H1 (cell line): ENCODE measurements around the gene GGTLC2. TPM values are rescaled to one million over a fixed set of nuclear protein-coding genes. Genes with fewer than 3 reads are reported as not detected.

ENCODE experiments used
- CTCF ChIA-PET: fragments of 300-600 bp; sonication (Branson Sonifier 250); formaldehyde crosslinking; loops from one replicate; lab custom pipeline; 2021; ENCODE audit not compliant: partially characterized antibody; lab: Charles Lee
- POLR2A ChIA-PET: fragments of 300-600 bp; sonication (Branson Sonifier 250); formaldehyde crosslinking; loops from one replicate; lab custom pipeline; 2021; ENCODE audit warnings: inconsistent platforms; ENCODE audit not compliant: partially characterized antibody; lab: Charles Lee
- DNase-seq, 2 experiments: peaks; one replicate each; pipeline versions ENCODE4 v3.0.0 to v3.0.0-alpha.2; 2010 to 2022; ENCODE audit warnings: low spot score in 2 of 2, low read depth in 1 of 2, mixed read lengths in 1 of 2
- FAIRE-seq: peaks from 2 replicates; lab custom pipeline; 2011; peaks lifted over from hg19 to GRCh38; lab: Jason Lieb, UNC
- H2AFZ ChIP-seq: 2 replicates; pipeline ENCODE4 v1.8.1; 2012; ENCODE audit warnings: low read length, inconsistent platforms
- H2AK5ac ChIP-seq: 2 replicates; pipeline ENCODE4 v1.6.1; 2013; ENCODE audit warnings: low read depth, low read length
- H2BK120ac ChIP-seq: replicated peaks from 2 replicates; pipeline ENCODE3; 2013; ENCODE audit warnings: low read depth, low read length, inconsistent platforms
- H2BK12ac ChIP-seq: 2 replicates; pipeline ENCODE4 v1.6.1; 2013; ENCODE audit warnings: low read depth, low read length
- H2BK15ac ChIP-seq: 2 replicates; pipeline ENCODE4 v1.6.1; 2013; ENCODE audit warnings: low read length
- H2BK20ac ChIP-seq: 2 replicates; pipeline ENCODE4 v1.6.1; 2013; ENCODE audit warnings: low read length
- H2BK5ac ChIP-seq: 2 replicates; pipeline ENCODE4 v1.6.1; 2013; ENCODE audit warnings: low read depth, low read length
- H3K14ac ChIP-seq: 2 replicates; pipeline ENCODE4 v1.6.1; 2013; ENCODE audit warnings: inconsistent platforms; ENCODE audit not compliant: insufficient read length
- H3K18ac ChIP-seq: 2 replicates; pipeline ENCODE4 v1.6.1; 2013; ENCODE audit warnings: low read length; ENCODE audit errors: extremely low read depth
- H3K23ac ChIP-seq: 2 replicates; pipeline ENCODE4 v1.6.1; 2013; ENCODE audit warnings: inconsistent platforms; ENCODE audit not compliant: insufficient read length
- H3K23me2 ChIP-seq: 2 replicates; pipeline ENCODE4 v1.6.1; 2013; ENCODE audit warnings: low read depth, low read length
- H3K27ac ChIP-seq: 2 replicates; pipeline ENCODE4 v1.6.1; 2011; ENCODE audit warnings: low read depth, low read length, inconsistent platforms
- H3K27me3 ChIP-seq, 4 experiments: replicated peaks in 1 of 4; 1 replicate in 1 of 4; 2 replicates in 3 of 4; pipeline versions ENCODE4 v1.6.1 to v1.8.1; 2011 to 2013; ENCODE audit warnings: low read length in 3 of 4, mild to moderate bottlenecking in 3 of 4, inconsistent platforms in 2 of 4, mixed read lengths in 2 of 4, moderate library complexity in 1 of 4; ENCODE audit not compliant: control insufficient read depth in 3 of 4, insufficient read depth in 3 of 4; ENCODE audit errors: extremely low read depth in 1 of 4
- H3K36me3 ChIP-seq, 4 experiments: 2 replicates each; pipeline versions ENCODE4 v1.6.1 to v1.8.1; 2011 to 2013; ENCODE audit warnings: mild to moderate bottlenecking in 4 of 4, low read length in 3 of 4, moderate library complexity in 2 of 4, control low read depth in 1 of 4, inconsistent platforms in 1 of 4; ENCODE audit not compliant: insufficient read depth in 4 of 4, control insufficient read depth in 2 of 4
- H3K4ac ChIP-seq: replicated peaks from 2 replicates; pipeline ENCODE3; 2013; ENCODE audit warnings: low read length, low read depth, mixed read lengths, inconsistent platforms; ENCODE audit not compliant: insufficient read length
- H3K4me1 ChIP-seq, 4 experiments: replicated peaks in 1 of 4; 1 replicate in 1 of 4; 2 replicates in 3 of 4; pipeline versions ENCODE4 v1.6.1 to v1.8.1; 2011 to 2013; ENCODE audit warnings: low read length in 3 of 4, inconsistent platforms in 2 of 4, mixed read lengths in 1 of 4; ENCODE audit not compliant: insufficient read depth in 4 of 4, control insufficient read depth in 3 of 4
- H3K4me2 ChIP-seq, 2 experiments: 2 replicates each; pipeline versions ENCODE4 v1.6.1 to v1.8.1; 2011 to 2013; ENCODE audit warnings: low read depth in 2 of 2, low read length in 2 of 2, control low read depth in 1 of 2, inconsistent platforms in 1 of 2, mild to moderate bottlenecking in 1 of 2; ENCODE audit not compliant: insufficient read depth in 1 of 2
- H3K4me3 ChIP-seq, 4 experiments: fragments of 200-600, 300-600 bp in 1 of 4; sonication (generic), shearing (Covaris generic), sonication (Bioruptor Twin) in 1 of 4; 2 replicates each; pipeline versions ENCODE4 v1.5.1 to v1.8.1; 2011 to 2016; ENCODE audit warnings: low read length in 4 of 4, low read depth in 3 of 4, control low read depth in 2 of 4, inconsistent platforms in 2 of 4, mild to moderate bottlenecking in 2 of 4, mixed read lengths in 1 of 4, moderate library complexity in 1 of 4; ENCODE audit not compliant: insufficient read depth in 2 of 4; ENCODE audit errors: extremely low read depth in 1 of 4
- H3K56ac ChIP-seq: replicated peaks from 2 replicates; pipeline ENCODE3; 2013; ENCODE audit warnings: low read depth, mild to moderate bottlenecking, mixed read lengths, low read length, inconsistent platforms; ENCODE audit not compliant: insufficient read length
- H3K79me1 ChIP-seq: 2 replicates; pipeline ENCODE4 v1.6.1; 2013; ENCODE audit warnings: low read depth, low read length, control low read depth
- H3K79me2 ChIP-seq, 2 experiments: 2 replicates each; pipeline versions ENCODE4 v1.6.1 to v1.8.1; 2012 to 2013; ENCODE audit warnings: low read length in 2 of 2, mild to moderate bottlenecking in 2 of 2, inconsistent platforms in 1 of 2; ENCODE audit not compliant: insufficient read depth in 2 of 2, control insufficient read depth in 1 of 2
- H3K9ac ChIP-seq, 4 experiments: replicated peaks in 1 of 4; 1 replicate in 1 of 4; 2 replicates in 3 of 4; pipeline versions ENCODE4 v1.6.1 to v1.8.1; 2011 to 2013; ENCODE audit warnings: low read depth in 3 of 4, low read length in 3 of 4, control low read depth in 2 of 4, mild to moderate bottlenecking in 2 of 4, moderate library complexity in 2 of 4, inconsistent platforms in 1 of 4; ENCODE audit errors: extremely low read depth in 1 of 4
- H3K9me3 ChIP-seq, 2 experiments: 2 replicates each; pipeline versions ENCODE4 v1.6.1 to v1.8.1; 2012 to 2013; ENCODE audit warnings: mild to moderate bottlenecking in 2 of 2, moderate library complexity in 2 of 2, control low read depth in 1 of 2, inconsistent platforms in 1 of 2, low read depth in 1 of 2, low read length in 1 of 2, mixed read lengths in 1 of 2; ENCODE audit not compliant: insufficient read depth in 2 of 2
- H4K20me1 ChIP-seq, 2 experiments: replicated peaks in 1 of 2; 2 replicates each; pipeline versions ENCODE3 to v1.8.1; 2011 to 2013; ENCODE audit warnings: inconsistent platforms in 2 of 2, low read length in 2 of 2, mild to moderate bottlenecking in 1 of 2; ENCODE audit not compliant: insufficient read depth in 2 of 2, control insufficient read depth in 1 of 2
- H4K5ac ChIP-seq: 2 replicates; pipeline ENCODE4 v1.6.1; 2013; ENCODE audit warnings: low read length, low read depth, mixed read lengths, inconsistent platforms; ENCODE audit not compliant: insufficient read length
- H4K8ac ChIP-seq: 2 replicates; pipeline ENCODE4 v1.8.0; 2013; ENCODE audit warnings: mild to moderate bottlenecking, moderate library complexity, low read length, inconsistent platforms; ENCODE audit not compliant: insufficient read depth; ENCODE audit errors: extremely low read depth
- H4K91ac ChIP-seq: replicated peaks from 2 replicates; pipeline ENCODE3; 2013; ENCODE audit warnings: low read length, mixed read lengths, inconsistent platforms; ENCODE audit not compliant: insufficient read length
- BCL11A ChIP-seq, 2 experiments: IDR thresholded peaks; one replicate each; pipeline ENCODE4 v1.6.1; 2011; ENCODE audit warnings: low read depth in 2 of 2, low read length in 2 of 2, mild to moderate bottlenecking in 2 of 2
- HDAC2 ChIP-seq, 2 experiments: fragments of 300-600 bp in 1 of 2; sonication (generic) in 1 of 2; IDR thresholded peaks; 2 replicates each; pipeline ENCODE4 v1.6.1; 2011 to 2012; ENCODE audit warnings: low read depth in 2 of 2, low read length in 2 of 2, mild to moderate bottlenecking in 2 of 2, moderate library complexity in 2 of 2, borderline replicate concordance in 1 of 2, inconsistent platforms in 1 of 2
- WGBS, 2 experiments: shearing (Covaris generic) in 1 of 2; methylation state at CpG; one replicate each; pipeline versions ENCODE4 v1.1.6 to v1.1.7; 2013 to 2015; ENCODE audit warnings: low lambda C conversion rate in 2 of 2, mixed read lengths in 2 of 2, inconsistent platforms in 1 of 2, low coverage in 1 of 2, missing lambda C conversion rate in 1 of 2; ENCODE audit not compliant: insufficient replicate concordance in 2 of 2, insufficient coverage in 1 of 2, insufficient read length in 1 of 2; ENCODE audit errors: extremely low coverage in 1 of 2, missing lambda C conversion rate in 1 of 2; 5-methylcytosine and 5-hydroxymethylcytosine counted together
- polyA plus RNA-seq, 7 experiments: library from polyadenylated mRNA; depleted of rRNA in 3 of 7; stranded (reverse) in 5 of 7; unstranded in 2 of 7; fragments of >200 nt in 5 of 7; fragments of 200-250 nt in 2 of 7; gene quantifications; 1 replicate in 5 of 7; 2 replicates in 1 of 7; 4 replicates in 1 of 7; pipeline versions ENCODE4 v1.2.1 to v1.2.3, GENCODE V29; 2011 to 2013; ENCODE audit warnings: missing spikeins in 2 of 7, mixed read lengths in 2 of 7
- total RNA-seq: library from RNA; stranded (reverse); fragmentation: NEBNext Ultra II Directional; extraction: Animal tissue kit (Norgen Biotek cat#: 25700); gene quantifications from 2 replicates; pipeline ENCODE4 v1.2.1, GENCODE V29; 2021

GGTLC2 gene
- total and polyA plus RNA-seq, 2 of the 8 experiments (the other 6 are each of a cell fraction or from before 2014, with no cell fraction given), result not detected

DNA sequence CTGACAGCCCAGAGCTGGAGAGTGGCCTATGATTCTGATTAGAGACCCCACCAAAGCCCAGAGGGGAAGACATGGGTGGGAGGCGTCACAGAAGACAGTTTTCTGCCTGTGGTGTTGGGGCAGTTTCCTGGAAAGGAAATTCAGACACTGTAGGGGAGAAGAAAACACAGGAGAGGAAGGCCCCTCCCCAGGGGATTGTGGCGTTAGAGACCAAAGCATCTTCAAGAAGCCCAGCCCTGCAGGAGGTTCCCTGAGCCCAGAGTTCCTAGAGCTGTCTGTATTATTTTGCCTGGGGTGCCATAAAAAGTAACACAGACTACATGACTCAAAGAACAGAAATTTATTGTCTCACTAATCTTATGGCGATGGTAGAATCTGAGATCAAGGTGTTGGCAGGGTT, 45.2 kb upstream of the GGTLC2 start:
- POLR2A ChIA-PET, result no interaction called here
- FAIRE-seq, result no peak

More for the DNA sequence above, 45.2 kb upstream of the GGTLC2 start:
- Histone ChIP-seq H3K4ac (no peak overlapping the region), H2AK5ac (no peak overlapping the region), H4K8ac (no peak overlapping the region), H2BK120ac (no peak overlapping the region), H3K4me1 (no peaks in the 10 kb centered on the region), H4K91ac (no peak overlapping the region), H3K9ac (no peak overlapping the region), H3K79me1 (no peaks in the 10 kb centered on the region), H4K20me1 (no peaks in the 10 kb centered on the region), H2BK5ac (no peak overlapping the region), H3K36me3 (no peaks in the 10 kb centered on the region; a peak in 1 of 8 replicates), H3K18ac (no peak overlapping the region), H4K5ac (no peak overlapping the region), H3K79me2 (no peaks in the 10 kb centered on the region; a peak in 1 of 4 replicates), H3K56ac (no peak overlapping the region), H3K9me3 (peaks cover 34 to 72% of the 10 kb centered on the region in 2 experiments; a peak in 3 of 4 replicates), H3K23me2 (no peaks in the 10 kb centered on the region; the same call in 1 of the 2 replicates), H2BK15ac (no peak overlapping the region), H2BK12ac (no peak overlapping the region), H3K23ac (no peak overlapping the region), H2BK20ac (no peak overlapping the region), H2AFZ (no peak overlapping the region), H3K27ac (no peak overlapping the region), H3K14ac (no peak overlapping the region), H3K4me3 (no peak overlapping the region; a peak in 1 of 8 replicates), H3K27me3 (peaks cover 20 to 69% (median 47%) of the 10 kb centered on the region in 4 experiments; a peak in 6 of 7 replicates), H3K4me2 (no peak overlapping the region)
- CTCF ChIA-PET, result no interaction called here
- no peak for TF ChIP-seq BCL11A (IDR thresholded peaks at IDR 0.05; ENCODE audit: low read depth in 2 of 2, low read length in 2 of 2)
- TF ChIP-seq HDAC2 (IDR thresholded peaks at IDR 0.05; ENCODE audit: borderline replicate concordance in 1 of 2, low read depth in 2 of 2, low read length in 2 of 2), result no peak
- no peak for DNase-seq
- WGBS, 2 experiments, result 44% methylated on average over 3 of the region's 3 CpGs; no CpG with 5 or more reads in 1 of the 2 experiments
